H9 (cell line): ENCODE results near the gene CETP. TPM values are rescaled to one million over a fixed set of nuclear protein-coding genes. Genes with fewer than 3 reads are reported as not detected.

Experiments used
- DNase-seq: peaks from one replicate; pipeline ENCODE4 v3.0.0-alpha.2; 2017
- H2AFZ ChIP-seq: one replicate; pipeline ENCODE4 v1.6.1; 2013; ENCODE audit warnings: mild to moderate bottlenecking, low read length, control low read depth, moderate library complexity
- H2AK5ac ChIP-seq: 2 replicates; pipeline ENCODE4 v1.6.1; 2013; ENCODE audit warnings: low read length, control low read depth, mixed read lengths; ENCODE audit not compliant: insufficient read length
- H2BK120ac ChIP-seq: one replicate; pipeline ENCODE4 v1.6.1; 2013; ENCODE audit warnings: low read depth, mild to moderate bottlenecking, low read length, control low read depth, inconsistent platforms; ENCODE audit not compliant: poor library complexity, severe bottlenecking
- H2BK12ac ChIP-seq: 2 replicates; pipeline ENCODE4 v1.6.1; 2013; ENCODE audit warnings: low read length, control low read depth, mixed read lengths, low read depth; ENCODE audit not compliant: insufficient read length
- H2BK15ac ChIP-seq: 2 replicates; pipeline ENCODE4 v1.6.1; 2013; ENCODE audit warnings: low read depth, low read length, control low read depth
- H2BK20ac ChIP-seq: one replicate; pipeline ENCODE4 v1.6.1; 2013; ENCODE audit warnings: low read depth, mild to moderate bottlenecking, low read length, control low read depth, inconsistent platforms; ENCODE audit not compliant: poor library complexity, severe bottlenecking
- H2BK5ac ChIP-seq: 2 replicates; pipeline ENCODE4 v1.6.1; 2013; ENCODE audit warnings: low read length, control low read depth, mixed read lengths; ENCODE audit not compliant: insufficient read length
- H3K14ac ChIP-seq: 2 replicates; pipeline ENCODE4 v1.6.1; 2013; ENCODE audit warnings: low read length, control low read depth; ENCODE audit not compliant: insufficient read depth
- H3K18ac ChIP-seq: 2 replicates; pipeline ENCODE4 v1.6.1; 2013; ENCODE audit warnings: low read depth, mild to moderate bottlenecking, mixed read lengths, low read length, control low read depth; ENCODE audit not compliant: insufficient read length
- H3K23ac ChIP-seq: 2 replicates; pipeline ENCODE4 v1.6.1; 2013; ENCODE audit warnings: low read length, control low read depth, mixed read lengths, low read depth; ENCODE audit not compliant: insufficient read length
- H3K23me2 ChIP-seq: 2 replicates; pipeline ENCODE4 v1.6.1; 2013; ENCODE audit warnings: low read depth, mild to moderate bottlenecking, mixed read lengths, low read length, control low read depth; ENCODE audit not compliant: insufficient read length, poor library complexity, severe bottlenecking
- H3K27ac ChIP-seq: 2 replicates; pipeline ENCODE4 v1.5.1; 2013; ENCODE audit warnings: low read length, control low read depth, mixed read lengths, low read depth; ENCODE audit not compliant: insufficient read length
- H3K27me3 ChIP-seq: 2 replicates; pipeline ENCODE4 v1.6.1; 2013; ENCODE audit warnings: low read length, control low read depth, inconsistent platforms; ENCODE audit not compliant: insufficient read depth
- H3K4ac ChIP-seq: 2 replicates; pipeline ENCODE4 v1.6.1; 2013; ENCODE audit warnings: low read depth, mild to moderate bottlenecking, control low read depth, inconsistent platforms, low read length, moderate library complexity
- H3K4me1 ChIP-seq: 2 replicates; pipeline ENCODE4 v1.6.1; 2013; ENCODE audit warnings: low read length, control low read depth, inconsistent platforms; ENCODE audit not compliant: insufficient read depth
- H3K4me2 ChIP-seq: 2 replicates; pipeline ENCODE4 v1.6.1; 2013; ENCODE audit warnings: low read length, control low read depth, mixed read lengths; ENCODE audit not compliant: insufficient read length, insufficient read depth
- H3K56ac ChIP-seq: 2 replicates; pipeline ENCODE4 v1.6.1; 2013; ENCODE audit warnings: low read depth, mild to moderate bottlenecking, mixed read lengths, low read length, control low read depth; ENCODE audit not compliant: insufficient read length
- H3K79me1 ChIP-seq: 2 replicates; pipeline ENCODE4 v1.6.1; 2013; ENCODE audit warnings: low read depth, mild to moderate bottlenecking, moderate library complexity, low read length, control low read depth, inconsistent platforms; ENCODE audit not compliant: insufficient read depth, poor library complexity, severe bottlenecking
- H3K79me2 ChIP-seq: 2 replicates; pipeline ENCODE4 v1.6.1; 2013; ENCODE audit warnings: low read length, control low read depth, inconsistent platforms; ENCODE audit not compliant: insufficient read depth
- H3K9ac ChIP-seq: 2 replicates; pipeline ENCODE4 v1.6.1; 2013; ENCODE audit warnings: low read length, control low read depth, mixed read lengths; ENCODE audit not compliant: insufficient read length; ENCODE audit errors: extremely low read depth
- H3K9me3 ChIP-seq: one replicate; pipeline ENCODE4 v1.6.1; 2013; ENCODE audit warnings: low read depth, low read length, inconsistent platforms; ENCODE audit not compliant: control insufficient read depth
- H3T11ph ChIP-seq: one replicate; pipeline ENCODE4 v1.6.1; 2013; ENCODE audit warnings: mild to moderate bottlenecking, low read length, control low read depth, inconsistent platforms
- H4K20me1 ChIP-seq: one replicate; pipeline ENCODE4 v1.6.1; 2013; ENCODE audit not compliant: control insufficient read depth, insufficient read length, insufficient read depth
- H4K5ac ChIP-seq: 2 replicates; pipeline ENCODE4 v1.6.1; 2013; ENCODE audit warnings: low read depth, mild to moderate bottlenecking, mixed read lengths, low read length, control low read depth; ENCODE audit not compliant: insufficient read length
- H4K8ac ChIP-seq: replicated peaks from 2 replicates; pipeline ENCODE4 v1.6.1; 2013; ENCODE audit warnings: low read length, control low read depth, mixed read lengths, low read depth; ENCODE audit not compliant: insufficient read length
- H4K91ac ChIP-seq: 2 replicates; pipeline ENCODE4 v1.6.1; 2013; ENCODE audit warnings: low read depth, mild to moderate bottlenecking, moderate library complexity, mixed read lengths, low read length, control low read depth; ENCODE audit not compliant: insufficient read length
- H3K27ac Mint-ChIP-seq, 3 experiments: 2 replicates in 2 of 3; 3 replicates in 1 of 3; pipeline ENCODE4 v1.8.0; 2020 to 2021; ENCODE audit warnings: mixed read lengths in 3 of 3, mild to moderate bottlenecking in 1 of 3, moderate library complexity in 1 of 3
- H3K27me3 Mint-ChIP-seq: 2 replicates; pipeline ENCODE4 v1.8.0; 2021; ENCODE audit warnings: low read depth, mild to moderate bottlenecking, moderate library complexity, mixed read lengths
- H3K36me3 Mint-ChIP-seq, 3 experiments: 2 replicates in 2 of 3; 3 replicates in 1 of 3; pipeline ENCODE4 v1.8.0; 2020 to 2021; ENCODE audit warnings: low read depth in 3 of 3, mixed read lengths in 3 of 3; ENCODE audit not compliant: insufficient read depth in 1 of 3
- H3K4me1 Mint-ChIP-seq, 2 experiments: 2 replicates each; pipeline ENCODE4 v1.8.0; 2020; ENCODE audit warnings: mixed read lengths in 2 of 2
- H3K4me3 Mint-ChIP-seq, 2 experiments: 2 replicates in 1 of 2; 3 replicates in 1 of 2; pipeline ENCODE4 v1.8.0; 2020 to 2021; ENCODE audit warnings: mild to moderate bottlenecking in 2 of 2, mixed read lengths in 2 of 2, moderate library complexity in 1 of 2
- H3K9me3 Mint-ChIP-seq, 2 experiments: 2 replicates in 1 of 2; 3 replicates in 1 of 2; pipeline ENCODE4 v1.8.0; 2020; ENCODE audit warnings: mild to moderate bottlenecking in 2 of 2, mixed read lengths in 2 of 2, moderate library complexity in 1 of 2
- CTCF ChIP-seq: fragments of 200-600 bp; sonication (generic); conservative IDR thresholded peaks from 3 replicates; pipeline ENCODE4 v1.8.0; 2021; ENCODE audit warnings: antibody characterized with exemption, mild to moderate bottlenecking
- WGBS: extraction: QIAGEN DNeasy Blood & Tissue Kit; methylation state at CpG from one replicate; pipeline ENCODE4 v1.1.7; 2013; ENCODE audit warnings: missing lambda C conversion rate, low lambda C conversion rate, mixed read lengths; ENCODE audit not compliant: insufficient read length; ENCODE audit errors: extremely low coverage; 5-methylcytosine and 5-hydroxymethylcytosine counted together
- total RNA-seq: library from RNA; stranded (reverse); gene quantifications from 2 replicates; pipeline ENCODE4 v1.2.1, GENCODE V29; 2021

Gene CETP
- total RNA-seq, 1 experiment from 2014 or later, result not detected

- H3K18ac ChIP-seq, result no peak overlapping the region
- no peak overlapping the region for H2AFZ ChIP-seq
- WGBS, result no CpG with 5 or more reads among the region's 13 CpGs
- no peaks in the 10 kb centered on the region for H3K79me1 ChIP-seq
- no peak overlapping the region for H3K4ac ChIP-seq
- Mint-ChIP-seq H3K27ac (peak overlapping the region in 1 of 3 experiments; percentile 8; a peak in 2 of 7 replicates), H3K4me3 (no peak overlapping the region), H3K27me3 (peaks cover 1% of the 10 kb centered on the region), H3K36me3 (no peaks in the 10 kb centered on the region; a peak in 1 of 7 replicates), H3K4me1 (peaks cover 2 to 3% of the 10 kb centered on the region in 2 experiments; a peak in 2 of 4 replicates), H3K9me3 (peaks cover 3 to 5% of the 10 kb centered on the region in 2 experiments; a peak in 2 of 5 replicates)
- H3K56ac ChIP-seq, result no peak overlapping the region
- no peaks in the 10 kb centered on the region for H3K27me3 ChIP-seq
- H3K79me2 ChIP-seq, result no peaks in the 10 kb centered on the region
- H2BK12ac ChIP-seq, result no peak overlapping the region
- H2BK20ac ChIP-seq, result no peak overlapping the region
- H3K23me2 ChIP-seq, result no peaks in the 10 kb centered on the region
- H3K14ac ChIP-seq, result no peak overlapping the region
- no peak overlapping the region for H3K23ac ChIP-seq
- no peak for DNase-seq
- H2BK15ac ChIP-seq, result no peak overlapping the region
- H2BK5ac ChIP-seq, result no peak overlapping the region
- no peak overlapping the region for H4K5ac ChIP-seq
- no peaks in the 10 kb centered on the region for H4K20me1 ChIP-seq
- no peak overlapping the region for H3K4me2 ChIP-seq
- no peak overlapping the region for H3K9ac ChIP-seq
- no peak overlapping the region for H4K91ac ChIP-seq
- no peak overlapping the region for H2BK120ac ChIP-seq
- H3K4me1 ChIP-seq, result no peaks in the 10 kb centered on the region
- H3K27ac ChIP-seq, result no peak overlapping the region
- H4K8ac ChIP-seq, result no peak overlapping the region
- no peak overlapping the region for H3T11ph ChIP-seq
- no peaks in the 10 kb centered on the region for H3K9me3 ChIP-seq
- TF ChIP-seq CTCF, result no peak
- no peak overlapping the region for H2AK5ac ChIP-seq
These were observed 969 bp upstream of the CETP start for GRCh38 chr16:56960681-56961281.
